SK-MEL-5 (cell line): ENCODE data around the gene IGFN1. TPM values are rescaled to one million over a fixed set of nuclear protein-coding genes. Genes with fewer than 3 reads are reported as not detected.
A peak's percentile ranks its signal among the peaks of the same experiment; 100 is the strongest.

Experiments
- DNase-seq: peaks from one replicate; pipeline ENCODE4 v3.0.0-alpha.2; 2016; ENCODE audit warnings: low read depth, low spot score
- in situ Hi-C: cut with HindIII; loops from 2 replicates; pipeline ENCODE4 v1.10.0; 2016; ENCODE audit warnings: low sequenced_read_pairs, high pct_unique_total_duplicates, low pct_unique_long_range_greater_than_20kb
- total RNA-seq: library from RNA; depleted of rRNA; stranded (reverse); fragments of >200 nt; shearing (Covaris generic); gene quantifications from 2 replicates; pipeline ENCODE4 v1.2.3, GENCODE V29; 2014; rRNA removed

IGFN1 gene
- total RNA-seq, 1 experiment from 2014 or later: 0.50 TPM

DNA sequence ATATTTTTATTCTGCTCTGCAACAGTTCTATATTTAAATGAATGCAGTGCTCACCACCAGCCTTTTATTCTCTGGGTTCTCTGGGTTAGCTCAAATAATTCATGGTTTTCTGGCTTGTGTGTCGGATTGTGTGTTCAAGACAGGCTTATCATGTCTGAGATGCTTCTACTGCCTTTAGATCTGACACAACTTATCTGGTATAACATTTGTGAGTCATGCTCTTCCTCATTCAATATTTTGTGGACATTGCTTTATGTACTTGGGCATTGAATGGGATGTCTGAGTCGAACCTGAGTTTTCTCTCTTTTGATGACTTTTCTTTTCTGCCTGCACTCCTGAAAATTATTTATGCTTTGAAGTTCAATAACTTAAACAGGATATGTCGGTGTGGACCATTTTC lies 75.1 kb downstream of the IGFN1 start:
- no peak for DNase-seq
- in situ Hi-C loops: no loop called here

DNA sequence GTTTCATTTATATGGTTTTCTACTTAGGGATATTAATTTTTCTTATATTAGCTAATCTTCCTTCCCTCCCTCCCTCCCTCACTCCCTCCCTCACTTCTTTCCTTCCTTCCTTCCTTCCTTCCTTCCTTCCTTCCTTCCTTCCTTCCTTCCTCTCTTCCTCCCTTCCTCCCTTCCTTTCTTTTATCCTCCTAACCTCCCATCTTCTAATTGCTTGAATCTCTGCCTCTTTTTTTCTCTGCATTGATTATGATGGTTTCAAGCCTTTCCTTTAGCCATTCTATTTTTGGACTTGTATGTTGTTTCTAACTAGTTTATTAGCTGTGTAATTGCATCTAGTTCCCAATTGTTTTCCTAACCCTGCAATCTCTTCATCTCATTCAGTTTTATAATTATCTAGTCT lies 75.7 kb downstream of the IGFN1 start:
- in situ Hi-C loops: no loop called here
- DNase-seq: no peak

GRCh38 chr1:201266774-201267173 lies 76.2 kb downstream of the IGFN1 start:
- peak; percentile 21 for DNase-seq
- in situ Hi-C loops: no loop called here

GRCh38 chr1:201267481-201268229 lies 77.0 kb downstream of the IGFN1 start:
- DNase-seq: no peak
- in situ Hi-C loops: no loop called here

GRCh38 chr1:201268604-201269151 lies 78.1 kb downstream of the IGFN1 start:
- no peak for DNase-seq
- in situ Hi-C loops: no loop called here

DNA sequence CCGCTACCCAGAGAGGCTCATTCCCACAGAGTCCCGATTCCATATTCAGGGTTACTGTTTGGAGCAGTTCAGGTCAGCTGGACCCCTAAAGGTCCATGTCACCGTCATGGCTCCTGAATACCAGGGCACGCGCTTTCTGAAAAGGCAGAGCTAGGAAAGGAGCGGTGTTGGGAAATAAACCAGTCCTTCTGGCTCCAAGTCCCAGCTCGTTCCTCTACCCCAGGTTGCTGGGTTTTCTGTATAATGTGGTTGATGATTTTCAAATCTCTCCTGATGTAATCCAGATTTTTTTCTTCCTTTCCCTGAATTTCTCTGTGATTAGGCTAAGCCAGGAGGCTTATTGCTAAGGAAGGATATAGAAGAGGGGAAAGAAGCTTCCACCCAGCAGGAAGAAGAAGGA lies 78.7 kb downstream of the IGFN1 start:
- in situ Hi-C loops: no loop called here

DNA sequence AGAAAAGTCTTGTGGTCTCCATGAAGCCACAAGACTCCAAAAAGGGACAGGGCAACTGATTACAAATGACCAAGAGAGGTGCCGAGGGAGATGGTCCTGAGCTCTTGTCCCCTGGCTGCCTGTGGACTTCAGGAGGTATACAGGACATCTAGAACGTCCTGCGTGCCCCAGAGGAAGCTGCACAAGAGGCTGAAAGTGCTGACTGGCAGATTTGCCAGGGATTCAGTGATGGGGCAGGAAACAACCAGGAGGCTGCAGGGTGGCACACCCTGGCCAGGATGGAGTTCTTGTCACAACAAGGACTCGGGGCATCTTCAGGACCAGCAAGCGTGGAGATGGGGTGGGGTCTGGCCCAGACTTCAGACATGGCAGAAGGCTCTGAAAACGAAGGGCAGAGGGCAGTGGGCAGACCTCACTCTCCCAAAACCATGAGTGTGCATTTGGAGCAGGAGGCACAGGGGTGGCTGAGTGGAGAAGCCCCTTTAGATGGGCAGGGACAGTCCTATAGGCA lies 79.3 kb downstream of the IGFN1 start:
- in situ Hi-C loops: no loop called here
- DNase-seq: no peak

More for the DNA sequence above, 78.7 kb downstream of the IGFN1 start:
- DNase-seq: no peak

GRCh38 chr1:201270616-201271390 lies 80.2 kb downstream of the IGFN1 start:
- in situ Hi-C loops: no loop called here
- no peak for DNase-seq

DNA sequence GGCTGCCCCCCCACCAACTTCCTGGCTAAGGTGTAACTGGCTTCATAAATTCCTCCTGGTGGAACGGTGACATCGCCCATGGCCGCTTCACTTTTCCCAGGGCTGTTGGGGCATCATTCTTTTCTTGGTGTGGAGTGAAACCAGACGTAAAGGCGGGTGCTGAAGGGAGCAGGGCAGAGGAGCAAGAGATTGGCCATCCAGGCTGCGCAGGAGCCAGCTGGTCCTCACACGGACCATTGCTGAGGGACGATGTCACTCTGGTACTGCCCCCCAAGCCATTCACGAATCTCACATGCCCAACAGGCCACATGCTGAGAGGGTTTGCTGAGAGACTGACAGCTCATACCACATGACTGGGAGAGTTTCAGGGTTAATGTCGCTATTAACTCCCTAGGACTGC lies 82.2 kb downstream of the IGFN1 start:
- in situ Hi-C loops: no loop called here
- no peak for DNase-seq

DNA sequence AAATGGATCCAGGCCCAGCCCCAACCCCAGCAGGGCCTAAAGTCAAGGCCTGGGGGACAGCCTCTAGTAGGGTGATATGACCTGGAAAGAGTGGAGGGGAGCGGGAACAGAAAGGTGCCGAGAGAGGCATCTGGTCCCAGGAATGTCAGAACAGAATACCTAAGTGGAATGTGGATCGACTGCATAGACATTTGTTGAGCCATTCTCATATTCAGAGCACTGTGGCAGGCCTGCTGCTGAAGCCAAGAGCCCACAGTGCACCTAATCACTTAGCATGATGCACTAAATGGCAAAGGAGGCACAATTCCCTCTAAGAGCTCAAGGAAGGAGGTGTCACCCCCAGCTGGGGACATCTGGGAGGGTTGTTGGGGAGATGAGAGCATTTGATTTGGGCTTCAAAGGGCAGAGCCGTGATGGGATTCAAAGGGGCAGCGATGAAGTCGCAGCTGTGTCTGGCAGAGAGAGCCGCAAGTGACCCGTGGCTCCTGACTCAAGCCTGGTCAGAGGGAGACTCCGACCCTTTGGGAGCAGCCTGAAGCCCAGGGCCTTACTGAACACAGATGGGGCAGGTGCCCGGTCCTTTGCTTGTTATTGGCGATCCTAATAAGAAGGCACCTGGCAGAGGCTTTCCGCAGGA lies 84.1 kb downstream of the IGFN1 start:
- DNase-seq: no peak
- in situ Hi-C loops: no loop called here

- no peak for DNase-seq
- in situ Hi-C loops: no loop called here
These were observed 84.6 kb downstream of the IGFN1 start for GRCh38 chr1:201275253-201275666.

- DNase-seq: no peak
- in situ Hi-C loops: no loop called here
These were observed 86.3 kb downstream of the IGFN1 start for GRCh38 chr1:201276891-201277290.

DNA sequence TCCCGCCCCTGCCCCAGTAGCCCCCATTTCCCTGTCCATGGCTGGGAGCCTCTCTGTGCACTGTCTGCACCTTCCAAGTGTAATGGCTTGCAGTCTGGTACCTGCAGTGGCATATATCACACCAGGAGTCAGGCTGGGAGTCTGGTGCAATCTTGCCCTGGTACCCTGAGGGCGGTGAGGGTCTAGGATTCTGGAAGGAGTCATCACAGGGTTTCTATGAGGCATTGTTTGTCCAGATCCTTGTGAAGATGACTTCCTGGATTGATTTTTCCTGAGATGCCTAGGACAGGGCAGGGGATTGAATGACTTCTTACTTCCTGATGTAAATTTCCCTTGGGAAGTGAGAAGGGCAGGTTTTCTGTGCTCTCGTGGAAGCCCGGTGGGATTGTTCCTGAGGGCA lies 86.8 kb downstream of the IGFN1 start:
- DNase-seq: peak; percentile 61
- in situ Hi-C loops: no loop called here

Other genes starting within 250 kb of the IGFN1 start
- 0.74 and 0.85 TPM in 2 replicates for gene KIF21B, start 167.1 kb upstream of the IGFN1 start, total RNA-seq
- gene CACNA1S, start 78.4 kb upstream of the IGFN1 start, total RNA-seq: 0.05 TPM in 1 of 2 replicates, not detected in the other
- not detected in 2 replicates for gene ASCL5, start 63.6 kb upstream of the IGFN1 start, total RNA-seq
- 126 and 132 TPM in 2 replicates for gene TMEM9, start 36.4 kb upstream of the IGFN1 start, total RNA-seq
- gene PKP1, start 92.7 kb downstream of the IGFN1 start, total RNA-seq: not detected in 2 replicates
- not detected in 2 replicates for gene TNNT2, start 186.9 kb downstream of the IGFN1 start, total RNA-seq
- gene LAD1, start 208.5 kb downstream of the IGFN1 start, total RNA-seq: 0.34 and 0.83 TPM in 2 replicates
- not detected in 2 replicates for gene TNNI1, start 230.9 kb downstream of the IGFN1 start, total RNA-seq